ENCODE data around the gene PLIN4.

DNA sequence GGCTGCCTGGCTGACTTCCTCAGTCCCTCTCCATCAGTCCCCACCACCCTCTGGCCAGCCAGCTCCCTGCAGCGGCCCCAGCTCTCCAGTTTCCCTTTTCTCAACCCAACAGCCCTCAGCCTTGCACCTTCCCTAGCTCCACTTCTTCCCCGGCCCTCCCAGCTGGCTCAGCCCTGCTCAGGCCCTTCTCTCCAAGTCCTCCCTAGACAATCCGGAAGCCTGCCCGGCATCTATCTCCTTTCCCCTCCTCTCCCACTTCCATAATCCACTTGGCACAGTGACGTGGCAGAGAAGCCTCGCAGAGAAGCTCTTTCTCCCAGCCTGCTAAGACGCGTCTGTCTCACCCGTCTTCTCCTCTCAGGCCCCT is 61.8 kb downstream of the PLIN4 start:
- TF ChIP-seq CTCF (IDR thresholded peaks at IDR 0.05): no peak
- TF ChIP-seq POLR2A (IDR thresholded peaks at IDR 0.05): no peak
- no peak for TF ChIP-seq POLR2AphosphoS5 (IDR thresholded peaks at IDR 0.05)

Measured in prostate gland (tissue), 2 donors.